ENCODE data around the gene ODF2L.

DNA sequence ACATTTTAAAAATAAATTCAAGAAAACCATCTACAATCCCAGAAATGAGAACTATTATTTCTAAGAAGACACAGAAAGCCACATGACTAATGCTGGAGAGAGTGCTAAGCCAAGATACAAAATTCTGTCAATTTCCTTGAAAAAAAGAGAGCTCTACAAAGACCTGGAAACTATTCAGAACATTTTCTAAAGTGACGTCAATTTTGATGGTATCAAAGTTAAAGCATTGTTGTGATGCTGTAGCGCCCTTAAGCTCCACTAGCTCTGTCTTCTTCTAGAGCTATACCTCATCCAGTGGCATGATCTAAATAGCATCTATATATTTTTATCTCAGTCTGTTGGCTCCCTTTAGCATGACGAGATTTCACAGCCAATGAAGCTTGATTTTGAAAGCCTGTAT, 73.9 kb downstream of the ODF2L start:
- TF ChIP-seq CTCF (IDR thresholded peaks at IDR 0.05) (no peak), POLR2A (IDR thresholded peaks at IDR 0.05) (no peak)

Measured in lower leg skin (tissue), 3 donors.